ENCODE data around the gene C1QB. TPM values are rescaled to one million over a fixed set of nuclear protein-coding genes. Genes with fewer than 3 reads are reported as not detected.

Gene C1QB
- total RNA-seq, result 100 to 1,000 TPM; 448 to 884 TPM

GRCh38 chr1:22652881-22653316, at the start of gene C1QB:
Gene C1QB (plus strand): TSS chr1:22653236. CDS start chr1:22659463, 6,227 bp downstream.
- Histone ChIP-seq H3K4me1 (ENCODE audit: control insufficient read depth in 1 of 2, low read depth in 2 of 2) (no peaks in the 10 kb centered on the region), H3K36me3 (no peaks in the 10 kb centered on the region), H3K9me3 (no peaks in the 10 kb centered on the region), H3K4me3 (peak within 1 kb of the TSS; percentile 59), H3K27me3 (replicated peaks; ENCODE audit: insufficient read depth) (no peaks in the 10 kb centered on the region), H3K27ac (no peak within 1 kb of the TSS)
- ATAC-seq (ENCODE audit: insufficient number of reproducible peaks, low FRiP score, low read depth) (no peak), DNase-seq (ENCODE audit: low spot score) (no peak)
- no peak for TF ChIP-seq CTCF (IDR thresholded peaks at IDR 0.05)

DNA sequence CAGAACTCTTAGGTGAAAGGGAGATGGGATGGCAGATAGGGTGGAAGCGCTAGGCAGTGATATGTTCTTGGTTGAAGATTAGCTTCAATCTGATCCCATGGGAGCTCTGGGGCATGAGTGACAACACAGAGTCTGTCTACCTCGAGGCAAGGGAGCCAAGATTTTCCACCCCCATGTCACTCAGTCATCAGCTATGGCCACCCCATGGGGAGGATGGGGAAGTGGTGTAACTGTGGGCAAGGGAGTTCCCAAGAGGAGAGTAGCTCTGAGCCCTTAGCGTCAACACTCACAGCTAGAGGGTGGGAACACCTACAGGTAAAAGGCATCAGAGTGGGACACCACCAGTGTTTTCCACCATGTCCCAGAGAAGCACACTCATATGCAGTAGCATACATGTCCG, 46.9 kb upstream of the C1QB start:
- Histone ChIP-seq H3K9me3 (no peaks in the 10 kb centered on the region), H3K27me3 (replicated peaks; ENCODE audit: insufficient read depth) (no peaks in the 10 kb centered on the region), H3K4me1 (ENCODE audit: control insufficient read depth in 1 of 2, low read depth in 2 of 2) (no peaks in the 10 kb centered on the region), H3K27ac (no peak overlapping the region), H3K4me3 (no peak overlapping the region), H3K36me3 (no peaks in the 10 kb centered on the region)
- ATAC-seq (ENCODE audit: insufficient number of reproducible peaks, low FRiP score, low read depth) (no peak), DNase-seq (ENCODE audit: low spot score) (no peak)
- TF ChIP-seq CTCF (IDR thresholded peaks at IDR 0.05), result no peak

DNA sequence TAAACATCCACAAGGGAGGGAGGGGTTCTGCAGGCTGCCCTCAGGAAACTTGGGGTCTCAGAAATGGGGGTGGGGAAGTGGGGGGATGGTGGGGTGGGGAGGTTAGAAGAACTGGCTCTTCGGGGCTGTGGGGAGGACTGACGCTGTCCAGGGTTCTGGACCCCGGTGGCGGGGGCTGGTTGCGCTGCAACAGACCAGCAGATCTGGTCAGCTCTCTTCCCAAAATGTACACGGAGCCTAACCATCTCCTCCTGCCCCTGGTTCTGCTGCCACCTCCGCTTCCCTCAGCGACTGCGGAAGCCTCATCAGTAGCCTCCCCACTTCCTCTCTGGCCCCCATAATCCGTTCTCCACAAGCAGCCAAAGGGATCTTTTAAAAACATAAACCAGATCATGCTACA, 45.9 kb upstream of the C1QB start:
- no peak for TF ChIP-seq CTCF (IDR thresholded peaks at IDR 0.05)
- Histone ChIP-seq H3K36me3 (no peaks in the 10 kb centered on the region), H3K9me3 (no peaks in the 10 kb centered on the region), H3K27me3 (replicated peaks; ENCODE audit: insufficient read depth) (no peaks in the 10 kb centered on the region), H3K4me1 (ENCODE audit: control insufficient read depth in 1 of 2, low read depth in 2 of 2) (no peaks in the 10 kb centered on the region), H3K4me3 (no peak overlapping the region), H3K27ac (no peak overlapping the region)
- no peak for DNase-seq (ENCODE audit: low spot score)
- no peak for ATAC-seq (ENCODE audit: insufficient number of reproducible peaks, low FRiP score, low read depth)

GRCh38 chr1:22608361-22608760, 44.7 kb upstream of the C1QB start:
- no peak overlapping the region for H3K4me3 ChIP-seq
- H3K27ac ChIP-seq, result no peak overlapping the region
- no peaks in the 10 kb centered on the region for H3K9me3 ChIP-seq
- no peaks in the 10 kb centered on the region for H3K27me3 ChIP-seq (replicated peaks; ENCODE audit: insufficient read depth)
- TF ChIP-seq CTCF (IDR thresholded peaks at IDR 0.05), result no peak
- no peak for ATAC-seq (ENCODE audit: insufficient number of reproducible peaks, low FRiP score, low read depth)
- DNase-seq (ENCODE audit: low spot score), result no peak
- H3K36me3 ChIP-seq, result no peaks in the 10 kb centered on the region
- no peaks in the 10 kb centered on the region for H3K4me1 ChIP-seq (ENCODE audit: control insufficient read depth in 1 of 2, low read depth in 2 of 2)

DNA sequence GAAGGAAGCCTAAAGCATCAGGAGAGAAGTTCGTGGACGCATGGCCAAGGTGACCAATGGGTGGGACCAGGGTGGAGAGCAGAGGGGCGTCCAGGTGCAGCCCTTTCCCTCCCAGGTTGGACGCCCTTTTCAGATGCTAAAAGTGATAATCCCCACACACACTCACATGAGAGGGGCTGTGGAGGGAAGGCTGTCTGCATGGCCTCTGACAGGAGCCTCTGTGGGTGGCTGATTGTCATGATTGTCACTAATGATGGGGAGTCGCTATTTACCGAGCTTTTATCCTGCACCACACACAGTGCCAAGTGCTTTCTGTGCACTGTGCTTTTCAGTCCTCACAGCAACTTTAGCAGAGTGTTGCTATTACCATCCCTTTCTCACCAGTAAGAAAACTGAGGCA, 43.7 kb upstream of the C1QB start:
- TF ChIP-seq CTCF (IDR thresholded peaks at IDR 0.05), result no peak
- H3K9me3 ChIP-seq, result no peaks in the 10 kb centered on the region
- H3K27ac ChIP-seq, result no peak overlapping the region
- no peaks in the 10 kb centered on the region for H3K36me3 ChIP-seq
- ATAC-seq (ENCODE audit: insufficient number of reproducible peaks, low FRiP score, low read depth) (no peak), DNase-seq (ENCODE audit: low spot score) (no peak)
- H3K27me3 ChIP-seq (replicated peaks; ENCODE audit: insufficient read depth), result no peaks in the 10 kb centered on the region
- no peaks in the 10 kb centered on the region for H3K4me1 ChIP-seq (ENCODE audit: control insufficient read depth in 1 of 2, low read depth in 2 of 2)
- no peak overlapping the region for H3K4me3 ChIP-seq
